A673 (cell line): Measurements from ENCODE around the gene RAB11FIP3. TPM values are rescaled to one million over a fixed set of nuclear protein-coding genes. Genes with fewer than 3 reads are reported as not detected.
"Not testable (repeated sequence)": the region's sequence is repeated elsewhere in the genome, so short reads cannot be mapped to it uniquely, and the experiment has no call there.

ENCODE experiments used
- BruUV-seq: library from RNA; stranded (reverse); fragments of 400-500 nt; replicated peaks from 2 replicates; lab custom pipeline; 2021; lab: Mats Ljungman, UMichigan
- CTCF ChIA-PET: fragments of 300-600 bp; sonication (Branson Sonifier 250); formaldehyde crosslinking; loops from one replicate; lab custom pipeline; 2022; ENCODE audit warnings: antibody characterized with exemption; lab: Charles Lee
- POLR2A ChIA-PET: fragments of 300-600 bp; sonication (Branson Sonifier 250); formaldehyde crosslinking; loops from one replicate; lab custom pipeline; 2022; ENCODE audit warnings: antibody characterized with exemption; ENCODE audit not compliant: low non-redundant PET; lab: Charles Lee
- DNase-seq: peaks from one replicate; pipeline ENCODE4 v3.0.0-alpha.2; 2015; ENCODE audit warnings: low spot score
- H3K27ac ChIP-seq: fragments of 200-600 bp; sonication (generic); 2 replicates; pipeline ENCODE4 v1.5.1; 2016; ENCODE audit warnings: mixed run types, low read depth, mild to moderate bottlenecking, mixed read lengths, antibody characterized with exemption, low read length; ENCODE audit not compliant: poor library complexity, severe bottlenecking
- H3K27me3 ChIP-seq: fragments of 200-600 bp; sonication (generic); replicated peaks from 2 replicates; pipeline ENCODE4 v1.6.1; 2017; ENCODE audit warnings: mixed run types, low read depth, mild to moderate bottlenecking, mixed read lengths, antibody characterized with exemption, low read length; ENCODE audit not compliant: insufficient read depth, poor library complexity
- H3K36me3 ChIP-seq: fragments of 200-600 bp; sonication (generic); 2 replicates; pipeline ENCODE4 v1.6.1; 2016; ENCODE audit warnings: mixed run types, mild to moderate bottlenecking, mixed read lengths, antibody characterized with exemption, low read length; ENCODE audit not compliant: insufficient read depth, poor library complexity, severe bottlenecking
- H3K4me1 ChIP-seq: fragments of 200-600 bp; sonication (generic); 2 replicates; pipeline ENCODE4 v1.6.1; 2017; ENCODE audit warnings: mixed run types, mild to moderate bottlenecking, mixed read lengths, antibody characterized with exemption, low read length; ENCODE audit not compliant: insufficient read depth, poor library complexity, severe bottlenecking
- H3K4me3 ChIP-seq: fragments of 200-600 bp; sonication (generic); 2 replicates; pipeline ENCODE4 v1.5.1; 2016; ENCODE audit warnings: low read depth, mixed run types, mild to moderate bottlenecking, mixed read lengths, low read length; ENCODE audit not compliant: poor library complexity, severe bottlenecking
- H3K9me3 ChIP-seq: fragments of 200-600 bp; sonication (generic); 2 replicates; pipeline ENCODE4 v1.6.1; 2016; ENCODE audit warnings: mixed run types, low read depth, mild to moderate bottlenecking, mixed read lengths, antibody characterized with exemption, low read length; ENCODE audit not compliant: poor library complexity, severe bottlenecking
- CTCF ChIP-seq: fragments of 300-800, 200-600 bp; sonication (generic); conservative IDR thresholded peaks from 2 replicates; pipeline ENCODE4 v1.5.1; 2017; ENCODE audit warnings: low read depth, mild to moderate bottlenecking, antibody characterized with exemption, low read length, moderate library complexity, mixed read lengths
- EZH2 ChIP-seq: fragments of 200-600 bp; sonication (generic); IDR thresholded peaks from 2 replicates; pipeline ENCODE4 v1.6.1; 2017; ENCODE audit warnings: borderline replicate concordance, low read depth, mild to moderate bottlenecking, mixed read lengths, antibody characterized with exemption, low read length; ENCODE audit not compliant: poor library complexity, severe bottlenecking
- intact Hi-C: fragments of 100-400 bp; cut with micrococcal nuclease; formaldehyde crosslinking; loops from one replicate; pipeline ENCODE4 v1.10.0; 2022; ENCODE audit not compliant: unreplicated experiment
- total RNA-seq: library from RNA; stranded (reverse); gene quantifications from 2 replicates; pipeline ENCODE4 v1.2.3, GENCODE V29; 2021

The RAB11FIP3 gene
- total RNA-seq, 1 experiment from 2014 or later: 44.8 TPM

GRCh38 chr16:490768-491167 lies 65.3 kb downstream of the RAB11FIP3 start:
- Histone ChIP-seq H3K4me3 (no peak overlapping the region), H3K27me3 (no peaks in the 10 kb centered on the region), H3K27ac (no peak overlapping the region), H3K36me3 (peaks cover 10% of the 10 kb centered on the region), H3K4me1 (no peaks in the 10 kb centered on the region), H3K9me3 (no peaks in the 10 kb centered on the region)
- DNase-seq: no peak
- ChIA-PET CTCF (interaction anchor here (0.5 kb wide), 1 partner anchor 103 kb away, joined by 11 read pairs; no protein-coding TSS in a partner anchor), POLR2A (interaction anchor here (0.6 kb wide), 1 partner anchor 108 kb away, joined by 5 read pairs; no protein-coding TSS in a partner anchor)
- intact Hi-C loops: no loop called here
- no TSS peak for BruUV-seq
- no peak for TF ChIP-seq CTCF
- no peak for TF ChIP-seq EZH2

- intact Hi-C loops: no loop called here
- Histone ChIP-seq H3K27me3 (no peaks in the 10 kb centered on the region), H3K4me1 (no peaks in the 10 kb centered on the region), H3K9me3 (no peaks in the 10 kb centered on the region), H3K36me3 (peaks cover 10% of the 10 kb centered on the region), H3K4me3 (no peak overlapping the region), H3K27ac (no peak overlapping the region)
- POLR2A ChIA-PET: interaction anchor here (0.6 kb wide), 1 partner anchor 109 kb away, joined by 5 read pairs; no protein-coding TSS in a partner anchor
- no peak for TF ChIP-seq EZH2
- TF ChIP-seq CTCF: no peak
- no TSS peak for BruUV-seq
- no peak for DNase-seq
- CTCF ChIA-PET: interaction anchor here (0.5 kb wide), 1 partner anchor 104 kb away, joined by 11 read pairs; no protein-coding TSS in a partner anchor
Observed at GRCh38 chr16:491220-491919, 65.9 kb downstream of the RAB11FIP3 start.

- no TSS peak for BruUV-seq
- POLR2A ChIA-PET: no interaction called here
Observed at GRCh38 chr16:492211-492875, 66.9 kb downstream of the RAB11FIP3 start.

GRCh38 chr16:494676-495075 lies 69.2 kb downstream of the RAB11FIP3 start:
- POLR2A ChIA-PET, intact Hi-C loops, H3K36me3 ChIP-seq, H3K27ac ChIP-seq, H3K4me1 ChIP-seq, DNase-seq, H3K4me3 ChIP-seq, H3K27me3 ChIP-seq, BruUV-seq, H3K9me3 ChIP-seq: not testable (repeated sequence)
- CTCF ChIA-PET: interaction anchor here (1.3 kb wide), 1 partner anchor 103 kb away, joined by 6 read pairs; no protein-coding TSS in a partner anchor

More at GRCh38 chr16:492211-492875, 66.9 kb downstream of the RAB11FIP3 start:
- Histone ChIP-seq H3K36me3 (peaks cover 10% of the 10 kb centered on the region), H3K4me1 (no peaks in the 10 kb centered on the region), H3K4me3 (no peak overlapping the region), H3K9me3 (no peaks in the 10 kb centered on the region), H3K27ac (no peak overlapping the region), H3K27me3 (no peaks in the 10 kb centered on the region)
- intact Hi-C loops: no loop called here
- DNase-seq: no peak
- TF ChIP-seq EZH2 (no peak), CTCF (no peak)
- CTCF ChIA-PET: no interaction called here
